Activated CD4-positive, alpha-beta T cell treated with anti-CD3 and anti-CD28 coated beads, Interleukin-2, amount 50 U/mL, for 24 hours (primary cell): ENCODE results near the gene OCA2.
"Not testable (repeated sequence)": the region's sequence is repeated elsewhere in the genome, so short reads cannot be mapped to it uniquely, and the experiment has no call there.

Experiments
- DNase-seq, 2 donors: peaks; one replicate each; pipeline ENCODE4 v3.0.0-alpha.2; 2020; ENCODE audit warnings: low read depth in 1 of 2, low spot score in 1 of 2

Gene OCA2

GRCh38 chr15:27850050-27850449 is 249.1 kb downstream of the OCA2 start:
- DNase-seq = no peak

GRCh38 chr15:27848936-27849335 is 250.2 kb downstream of the OCA2 start:
- not testable (repeated sequence) for DNase-seq

GRCh38 chr15:27847775-27848710 is 251.1 kb downstream of the OCA2 start:
- no peak for DNase-seq

GRCh38 chr15:27846722-27847395 is 252.3 kb downstream of the OCA2 start:
- no peak for DNase-seq

- no peak for DNase-seq
These were observed 253.4 kb downstream of the OCA2 start for GRCh38 chr15:27845535-27846369.

GRCh38 chr15:27844018-27844666 is 255.0 kb downstream of the OCA2 start:
- no peak for DNase-seq

GRCh38 chr15:27843146-27843545 is 256.0 kb downstream of the OCA2 start:
- no peak for DNase-seq

- no peak for DNase-seq
These were observed 256.6 kb downstream of the OCA2 start for GRCh38 chr15:27842526-27842925.

- no peak for DNase-seq
These were observed 263.7 kb downstream of the OCA2 start for GRCh38 chr15:27835233-27835939.

- no peak for DNase-seq
These were observed 264.4 kb downstream of the OCA2 start for GRCh38 chr15:27834684-27835083.

- DNase-seq = no peak
These were observed 265.1 kb downstream of the OCA2 start for GRCh38 chr15:27833974-27834373.

GRCh38 chr15:27833178-27833577 is 265.9 kb downstream of the OCA2 start:
- no peak for DNase-seq

- DNase-seq = no peak
These were observed 266.9 kb downstream of the OCA2 start for GRCh38 chr15:27832237-27832596.

GRCh38 chr15:27831384-27832236 is 267.5 kb downstream of the OCA2 start:
- no peak for DNase-seq

GRCh38 chr15:27828746-27829145 is 270.4 kb downstream of the OCA2 start:
- no peak for DNase-seq

- DNase-seq = no peak
These were observed 272.0 kb downstream of the OCA2 start for GRCh38 chr15:27826902-27827714.

- no peak for DNase-seq
These were observed 272.7 kb downstream of the OCA2 start for GRCh38 chr15:27826411-27826810.

GRCh38 chr15:27824841-27825422 is 274.2 kb downstream of the OCA2 start:
- no peak for DNase-seq
